C4-2B (cell line): ENCODE results near the gene GALNT14.

Source experiments
- CTCF ChIP-seq: fragments of 450-650 bp; conservative IDR thresholded peaks from 2 replicates; pipeline ENCODE4 v1.5.1; 2017; ENCODE audit warnings: mild to moderate bottlenecking
- ZFX ChIP-seq: fragments of 450-650 bp; IDR thresholded peaks from 2 replicates; pipeline ENCODE4 v1.6.1; 2017

DNA sequence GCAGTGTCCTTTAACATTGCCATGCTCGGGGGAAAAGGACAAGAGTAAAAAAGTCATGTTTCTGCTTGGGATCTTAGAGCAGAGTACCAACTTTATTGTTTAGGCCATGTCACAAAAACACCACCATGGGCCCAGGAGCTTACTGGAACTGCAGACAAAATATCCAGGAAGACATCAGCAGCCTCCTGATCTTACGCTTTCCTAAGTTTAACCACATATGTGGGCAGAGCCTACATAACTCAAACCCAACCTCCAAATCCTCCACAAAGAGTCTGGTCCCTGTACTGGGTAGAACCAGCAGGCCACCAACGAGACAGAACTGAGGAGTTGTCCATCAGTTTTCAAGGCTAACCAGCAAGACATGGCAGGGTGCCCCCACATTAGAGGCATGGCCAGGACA lies 10.3 kb downstream of the GALNT14 start:
- TF ChIP-seq CTCF (no peak), ZFX (no peak)
